SK-N-SH treated with all-trans-retinoic acid at 6 μM for 48 hours (cell line): ENCODE results near the gene HTR1D.
A peak's percentile ranks its signal among the peaks of the same experiment; 100 is the strongest.

Experiments
- ATAC-seq: fragments of 200-7000 bp; cut with Tn5 transposase; 3 replicates; pipeline ENCODE4 v1.9.1; 2020; ENCODE audit warnings: mild to moderate bottlenecking, moderate library complexity
- ARNTL ChIP-seq: fragments of 450-650 bp; formaldehyde crosslinking; IDR thresholded peaks from 2 replicates; pipeline ENCODE4 v1.5.0; 2020; ENCODE audit warnings: low read depth, mild to moderate bottlenecking, moderate library complexity, borderline replicate concordance
- BACH2 ChIP-seq: fragments of 250-450 bp; sonication (Bioruptor Pico); IDR thresholded peaks from 2 replicates; pipeline ENCODE4 v1.9.0; 2021; ENCODE audit warnings: mild to moderate bottlenecking, borderline replicate concordance
- CSDC2 ChIP-seq: fragments of 250-450 bp; sonication (Bioruptor Pico); IDR thresholded peaks from 2 replicates; pipeline ENCODE4 v1.5.0; 2020; ENCODE audit warnings: mild to moderate bottlenecking, moderate library complexity
- ESRRG ChIP-seq: fragments of 250-450 bp; sonication (Bioruptor Pico); IDR thresholded peaks from 2 replicates; pipeline ENCODE4 v1.6.1; 2021; ENCODE audit warnings: mild to moderate bottlenecking
- GLIS3 ChIP-seq: fragments of 250-450 bp; sonication (Bioruptor Pico); IDR thresholded peaks from 2 replicates; pipeline ENCODE4 v1.5.0; 2020; ENCODE audit warnings: mild to moderate bottlenecking, moderate library complexity
- ISL1 ChIP-seq: fragments of 250-450 bp; sonication (Bioruptor Pico); IDR thresholded peaks from 2 replicates; pipeline ENCODE4 v2.1.2; 2022; ENCODE audit warnings: mild to moderate bottlenecking, moderate library complexity
- OSR1 ChIP-seq: fragments of 250-450 bp; sonication (Bioruptor Pico); IDR thresholded peaks from 2 replicates; pipeline ENCODE4 v1.8.0; 2022; ENCODE audit warnings: moderate library complexity, mild to moderate bottlenecking, inconsistent platforms
- PPARA ChIP-seq: fragments of 250-450 bp; sonication (Bioruptor Pico); IDR thresholded peaks from 2 replicates; pipeline ENCODE4 v1.5.0; 2020; ENCODE audit warnings: mild to moderate bottlenecking, borderline replicate concordance
- TCF4 ChIP-seq: fragments of 250-450 bp; sonication (Bioruptor Pico); IDR thresholded peaks from 2 replicates; pipeline ENCODE4 v1.8.0; 2021; ENCODE audit warnings: mild to moderate bottlenecking, moderate library complexity, borderline replicate concordance
- ZC3H10 ChIP-seq: fragments of 250-450 bp; sonication (Bioruptor Pico); IDR thresholded peaks from 2 replicates; pipeline ENCODE4 v1.5.1; 2021; ENCODE audit warnings: mild to moderate bottlenecking, moderate library complexity
- ZFP3 ChIP-seq: fragments of 250-450 bp; sonication (Bioruptor Pico); IDR thresholded peaks from 2 replicates; pipeline ENCODE4 v1.5.0; 2020; ENCODE audit warnings: mild to moderate bottlenecking, moderate library complexity
- ZFP30 ChIP-seq: fragments of 450-650 bp; formaldehyde crosslinking; IDR thresholded peaks from 2 replicates; pipeline ENCODE4 v1.5.0; 2022; ENCODE audit warnings: mild to moderate bottlenecking, moderate library complexity
- ZNF565 ChIP-seq: fragments of 450-650 bp; formaldehyde crosslinking; conservative IDR thresholded peaks from 2 replicates; pipeline ENCODE4 v1.5.0; 2020; ENCODE audit warnings: low read depth, mild to moderate bottlenecking, moderate library complexity
- ZNF70 ChIP-seq: fragments of 450-650 bp; formaldehyde crosslinking; IDR thresholded peaks from 2 replicates; pipeline ENCODE4 v1.5.0; 2020; ENCODE audit warnings: mild to moderate bottlenecking, moderate library complexity
- TF ChIP-seq, protein P1 (sequence below): fragments of 250-450 bp; sonication (Bioruptor Pico); IDR thresholded peaks from 2 replicates; pipeline ENCODE4 v1.8.0; 2021; ENCODE audit warnings: low read depth, mild to moderate bottlenecking, moderate library complexity, borderline replicate concordance
- TF ChIP-seq, protein P2 (sequence below): fragments of 250-450 bp; sonication (Bioruptor Pico); IDR thresholded peaks from 2 replicates; pipeline ENCODE4 v1.5.0; 2020; ENCODE audit warnings: mild to moderate bottlenecking, moderate library complexity
- TF ChIP-seq, protein P3 (sequence below): fragments of 250-450 bp; sonication (Bioruptor Pico); IDR thresholded peaks from 2 replicates; pipeline ENCODE4 v1.8.0; 2020; ENCODE audit warnings: mild to moderate bottlenecking, moderate library complexity, borderline replicate concordance
- TF ChIP-seq, protein P4 (sequence below): fragments of 250-450 bp; sonication (Bioruptor Pico); IDR thresholded peaks from 2 replicates; pipeline ENCODE4 v1.5.1; 2021; ENCODE audit warnings: mild to moderate bottlenecking, moderate library complexity

The HTR1D gene

DNA sequence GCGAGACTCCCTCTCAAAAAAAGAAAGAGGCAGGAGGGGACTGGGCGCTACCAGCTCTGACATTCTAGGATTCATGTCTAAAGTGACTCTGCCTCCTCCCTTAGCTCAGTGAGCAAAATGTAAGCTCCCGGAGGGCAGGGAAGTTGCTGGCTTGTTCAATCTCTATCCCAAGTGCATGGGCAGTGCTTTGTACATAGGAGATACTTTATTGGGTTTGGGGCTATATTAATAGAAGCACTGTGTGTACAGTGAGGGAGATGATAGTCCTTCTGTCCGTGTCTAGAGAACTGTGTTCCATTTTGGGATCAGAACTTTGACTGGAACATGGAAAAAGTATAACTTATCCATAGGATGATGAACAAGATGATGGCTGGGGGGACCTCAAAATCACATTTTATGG is 31.9 kb downstream of the HTR1D start:
- TF ChIP-seq, protein P1, sequence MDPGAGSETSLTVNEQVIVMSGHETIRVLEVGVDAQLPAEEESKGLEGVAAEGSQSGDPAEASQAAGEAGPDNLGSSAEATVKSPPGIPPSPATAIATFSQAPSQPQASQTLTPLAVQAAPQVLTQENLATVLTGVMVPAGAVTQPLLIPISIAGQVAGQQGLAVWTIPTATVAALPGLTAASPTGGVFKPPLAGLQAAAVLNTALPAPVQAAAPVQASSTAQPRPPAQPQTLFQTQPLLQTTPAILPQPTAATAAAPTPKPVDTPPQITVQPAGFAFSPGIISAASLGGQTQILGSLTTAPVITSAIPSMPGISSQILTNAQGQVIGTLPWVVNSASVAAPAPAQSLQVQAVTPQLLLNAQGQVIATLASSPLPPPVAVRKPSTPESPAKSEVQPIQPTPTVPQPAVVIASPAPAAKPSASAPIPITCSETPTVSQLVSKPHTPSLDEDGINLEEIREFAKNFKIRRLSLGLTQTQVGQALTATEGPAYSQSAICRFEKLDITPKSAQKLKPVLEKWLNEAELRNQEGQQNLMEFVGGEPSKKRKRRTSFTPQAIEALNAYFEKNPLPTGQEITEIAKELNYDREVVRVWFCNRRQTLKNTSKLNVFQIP (CRISPR knock-in tag): no peak
- TF ChIP-seq ZC3H10 (no peak), TCF4 (CRISPR knock-in tag) (no peak), ZNF70 (peak; percentile 93), PPARA (CRISPR knock-in tag) (no peak)
- TF ChIP-seq, all 23 proteins: peak for 1
- ATAC-seq: no peak

DNA sequence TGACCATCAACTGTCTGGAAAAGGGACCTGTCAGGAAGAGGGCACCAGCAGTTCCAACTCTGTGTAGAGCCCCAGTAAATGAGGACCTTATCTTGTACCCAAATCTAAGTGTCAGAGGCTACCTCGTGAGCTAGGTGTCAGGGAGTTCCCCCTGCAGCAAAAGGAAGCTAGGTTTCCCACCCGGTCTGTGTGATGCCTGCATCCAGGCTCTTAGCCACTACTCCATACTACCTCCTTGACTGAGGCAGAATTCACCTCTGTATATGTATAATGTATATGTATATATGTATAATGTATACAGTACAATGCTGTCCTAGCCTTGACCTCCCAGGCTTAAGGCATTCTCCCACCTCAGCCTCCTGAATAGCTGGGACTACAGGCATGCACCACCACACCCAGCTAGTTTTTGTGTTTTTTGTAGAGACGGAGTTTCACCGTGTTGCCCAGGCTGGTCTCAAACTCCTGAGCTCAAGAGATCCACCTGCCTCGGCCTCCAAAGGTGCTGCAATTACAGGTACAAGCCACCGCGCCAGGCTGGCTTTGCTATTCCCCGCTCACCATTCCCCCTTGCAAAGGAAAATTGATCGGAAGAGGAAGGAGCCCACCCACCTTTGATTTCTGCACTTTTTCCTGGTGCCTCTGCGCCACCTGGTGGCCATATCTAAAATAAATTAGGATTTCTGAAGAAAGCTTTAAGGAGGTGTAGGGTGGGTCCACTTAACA is 32.9 kb downstream of the HTR1D start:
- TF ChIP-seq CSDC2 (no peak), ZFP3 (CRISPR knock-in tag) (no peak), ZNF565 (CRISPR knock-in tag) (no peak), ISL1 (CRISPR knock-in tag) (no peak), GLIS3 (CRISPR knock-in tag) (no peak), ARNTL (CRISPR knock-in tag) (no peak), ZFP30 (CRISPR knock-in tag) (no peak), ZC3H10 (no peak), ESRRG (CRISPR knock-in tag) (no peak), BACH2 (no peak), OSR1 (CRISPR knock-in tag) (no peak)
- TF ChIP-seq, protein P2, sequence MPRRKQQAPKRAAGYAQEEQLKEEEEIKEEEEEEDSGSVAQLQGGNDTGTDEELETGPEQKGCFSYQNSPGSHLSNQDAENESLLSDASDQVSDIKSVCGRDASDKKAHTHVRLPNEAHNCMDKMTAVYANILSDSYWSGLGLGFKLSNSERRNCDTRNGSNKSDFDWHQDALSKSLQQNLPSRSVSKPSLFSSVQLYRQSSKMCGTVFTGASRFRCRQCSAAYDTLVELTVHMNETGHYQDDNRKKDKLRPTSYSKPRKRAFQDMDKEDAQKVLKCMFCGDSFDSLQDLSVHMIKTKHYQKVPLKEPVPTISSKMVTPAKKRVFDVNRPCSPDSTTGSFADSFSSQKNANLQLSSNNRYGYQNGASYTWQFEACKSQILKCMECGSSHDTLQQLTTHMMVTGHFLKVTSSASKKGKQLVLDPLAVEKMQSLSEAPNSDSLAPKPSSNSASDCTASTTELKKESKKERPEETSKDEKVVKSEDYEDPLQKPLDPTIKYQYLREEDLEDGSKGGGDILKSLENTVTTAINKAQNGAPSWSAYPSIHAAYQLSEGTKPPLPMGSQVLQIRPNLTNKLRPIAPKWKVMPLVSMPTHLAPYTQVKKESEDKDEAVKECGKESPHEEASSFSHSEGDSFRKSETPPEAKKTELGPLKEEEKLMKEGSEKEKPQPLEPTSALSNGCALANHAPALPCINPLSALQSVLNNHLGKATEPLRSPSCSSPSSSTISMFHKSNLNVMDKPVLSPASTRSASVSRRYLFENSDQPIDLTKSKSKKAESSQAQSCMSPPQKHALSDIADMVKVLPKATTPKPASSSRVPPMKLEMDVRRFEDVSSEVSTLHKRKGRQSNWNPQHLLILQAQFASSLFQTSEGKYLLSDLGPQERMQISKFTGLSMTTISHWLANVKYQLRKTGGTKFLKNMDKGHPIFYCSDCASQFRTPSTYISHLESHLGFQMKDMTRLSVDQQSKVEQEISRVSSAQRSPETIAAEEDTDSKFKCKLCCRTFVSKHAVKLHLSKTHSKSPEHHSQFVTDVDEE (CRISPR knock-in tag): no peak
- TF ChIP-seq, protein P3, sequence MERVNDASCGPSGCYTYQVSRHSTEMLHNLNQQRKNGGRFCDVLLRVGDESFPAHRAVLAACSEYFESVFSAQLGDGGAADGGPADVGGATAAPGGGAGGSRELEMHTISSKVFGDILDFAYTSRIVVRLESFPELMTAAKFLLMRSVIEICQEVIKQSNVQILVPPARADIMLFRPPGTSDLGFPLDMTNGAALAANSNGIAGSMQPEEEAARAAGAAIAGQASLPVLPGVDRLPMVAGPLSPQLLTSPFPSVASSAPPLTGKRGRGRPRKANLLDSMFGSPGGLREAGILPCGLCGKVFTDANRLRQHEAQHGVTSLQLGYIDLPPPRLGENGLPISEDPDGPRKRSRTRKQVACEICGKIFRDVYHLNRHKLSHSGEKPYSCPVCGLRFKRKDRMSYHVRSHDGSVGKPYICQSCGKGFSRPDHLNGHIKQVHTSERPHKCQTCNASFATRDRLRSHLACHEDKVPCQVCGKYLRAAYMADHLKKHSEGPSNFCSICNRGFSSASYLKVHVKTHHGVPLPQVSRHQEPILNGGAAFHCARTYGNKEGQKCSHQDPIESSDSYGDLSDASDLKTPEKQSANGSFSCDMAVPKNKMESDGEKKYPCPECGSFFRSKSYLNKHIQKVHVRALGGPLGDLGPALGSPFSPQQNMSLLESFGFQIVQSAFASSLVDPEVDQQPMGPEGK: no peak
- TF ChIP-seq, protein P4, sequence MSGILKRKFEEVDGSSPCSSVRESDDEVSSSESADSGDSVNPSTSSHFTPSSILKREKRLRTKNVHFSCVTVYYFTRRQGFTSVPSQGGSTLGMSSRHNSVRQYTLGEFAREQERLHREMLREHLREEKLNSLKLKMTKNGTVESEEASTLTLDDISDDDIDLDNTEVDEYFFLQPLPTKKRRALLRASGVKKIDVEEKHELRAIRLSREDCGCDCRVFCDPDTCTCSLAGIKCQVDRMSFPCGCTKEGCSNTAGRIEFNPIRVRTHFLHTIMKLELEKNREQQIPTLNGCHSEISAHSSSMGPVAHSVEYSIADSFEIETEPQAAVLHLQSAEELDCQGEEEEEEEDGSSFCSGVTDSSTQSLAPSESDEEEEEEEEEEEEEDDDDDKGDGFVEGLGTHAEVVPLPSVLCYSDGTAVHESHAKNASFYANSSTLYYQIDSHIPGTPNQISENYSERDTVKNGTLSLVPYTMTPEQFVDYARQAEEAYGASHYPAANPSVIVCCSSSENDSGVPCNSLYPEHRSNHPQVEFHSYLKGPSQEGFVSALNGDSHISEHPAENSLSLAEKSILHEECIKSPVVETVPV: no peak
- TF ChIP-seq, protein P1 (CRISPR knock-in tag): no peak

DNA sequence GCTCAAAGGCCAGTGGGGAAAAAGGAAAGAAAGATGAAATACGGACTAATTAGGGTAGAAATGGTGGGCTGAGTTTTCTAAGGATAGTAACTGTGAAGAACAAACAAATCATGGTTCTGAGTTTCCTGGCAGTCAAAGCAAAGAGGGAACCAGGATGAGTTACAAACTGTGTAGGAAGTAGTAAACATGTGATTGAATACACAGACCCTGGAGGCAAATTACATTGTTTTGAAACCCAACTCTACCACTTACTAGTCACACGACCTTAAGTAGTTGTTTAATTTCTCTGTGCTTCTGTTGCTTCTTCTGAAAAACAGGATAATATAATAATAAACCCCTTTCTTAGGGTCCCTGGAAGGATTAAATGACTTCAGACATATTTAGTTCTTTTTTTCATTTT is 37.4 kb downstream of the HTR1D start:
- ATAC-seq: no peak
- TF ChIP-seq ARNTL (CRISPR knock-in tag): no peak
- no peak for TF ChIP-seq TCF4 (CRISPR knock-in tag)
- TF ChIP-seq, protein P1 (CRISPR knock-in tag): no peak
- TF ChIP-seq OSR1 (CRISPR knock-in tag): no peak
- TF ChIP-seq, protein P2 (CRISPR knock-in tag): no peak
- no peak for TF ChIP-seq ZFP30 (CRISPR knock-in tag)
- TF ChIP-seq ESRRG (CRISPR knock-in tag): no peak

More for the DNA sequence above, 32.9 kb downstream of the HTR1D start:
- ATAC-seq: peak; percentile 67
